Measurements from ENCODE around the gene ABHD14A.

GRCh38 chr3:51941463-51941797 lies 33.4 kb upstream of the ABHD14A start:
- no peak for TF ChIP-seq GATA2 (IDR thresholded peaks at IDR 0.05; ENCODE audit: low read depth, low read length)
- no peak for TF ChIP-seq GATA3 (IDR thresholded peaks at IDR 0.05; ENCODE audit: low read depth, low read length)
